Naive thymus-derived CD4-positive, alpha-beta T cell (primary cell): ENCODE measurements around the gene CTNNA3. TPM values are rescaled to one million over a fixed set of nuclear protein-coding genes. Genes with fewer than 3 reads are reported as not detected.

Experiments
- ATAC-seq: fragments of 150-1000 bp; cut with Tn5 transposase; 2 replicates; pipeline ENCODE4 v1.10.0; 2021; ENCODE audit warnings: mild to moderate bottlenecking, moderate library complexity
- CTCF ChIA-PET: fragments of 350-600 bp; sonication (Branson Sonifier 250); formaldehyde crosslinking; loops from one replicate; lab custom pipeline; 2021; ENCODE audit warnings: antibody characterized with exemption; lab: Charles Lee
- POLR2A ChIA-PET: fragments of 350-600 bp; sonication (Branson Sonifier 250); formaldehyde crosslinking; loops from one replicate; lab custom pipeline; 2021; ENCODE audit warnings: antibody characterized with exemption, inconsistent platforms; lab: Charles Lee
- DNase-seq, 9 donors: peaks; one replicate each; pipeline versions ENCODE4 v3.0.0 to v3.0.0-alpha.2; 2020 to 2022; ENCODE audit warnings: mixed read lengths in 1 of 9
- H3K27ac ChIP-seq: one replicate; pipeline ENCODE4 v1.7.0; 2013; ENCODE audit warnings: mild to moderate bottlenecking, low read depth, low read length, moderate library complexity
- H3K27me3 ChIP-seq, 2 donors: one replicate each; pipeline ENCODE4 v1.7.0; 2013; ENCODE audit warnings: low read length in 2 of 2, mild to moderate bottlenecking in 2 of 2, moderate library complexity in 2 of 2; ENCODE audit not compliant: control insufficient read depth in 2 of 2, insufficient read depth in 2 of 2
- H3K36me3 ChIP-seq, 3 experiments: 1 replicate in 2 of 3; 2 replicates in 1 of 3; pipeline ENCODE4 v1.7.0; 2013; ENCODE audit warnings: low read length in 3 of 3, mild to moderate bottlenecking in 3 of 3, moderate library complexity in 1 of 3; ENCODE audit not compliant: insufficient read depth in 3 of 3, control insufficient read depth in 2 of 3
- H3K4me1 ChIP-seq, 2 donors: one replicate each; pipeline ENCODE4 v1.7.0; 2013; ENCODE audit warnings: low read length in 2 of 2, mild to moderate bottlenecking in 2 of 2, moderate library complexity in 1 of 2; ENCODE audit not compliant: control insufficient read depth in 2 of 2, insufficient read depth in 2 of 2
- H3K4me3 ChIP-seq: 2 replicates; pipeline ENCODE4 v1.7.0; 2013; ENCODE audit warnings: mild to moderate bottlenecking, low read length
- H3K9me3 ChIP-seq, 3 experiments: 1 replicate in 2 of 3; 2 replicates in 1 of 3; pipeline ENCODE4 v1.7.0; 2013; ENCODE audit warnings: low read length in 3 of 3; ENCODE audit not compliant: control insufficient read depth in 2 of 3
- H3K27ac Mint-ChIP-seq, 9 donors: one replicate each; pipeline ENCODE4 v1.8.0; 2020 to 2022; ENCODE audit warnings: mixed read lengths in 9 of 9, mild to moderate bottlenecking in 8 of 9, moderate library complexity in 5 of 9, inconsistent platforms in 2 of 9
- H3K27me3 Mint-ChIP-seq, 5 donors: one replicate each; pipeline ENCODE4 v1.8.0; 2021 to 2022; ENCODE audit warnings: mixed read lengths in 5 of 5, mild to moderate bottlenecking in 1 of 5
- H3K36me3 Mint-ChIP-seq, 5 donors: one replicate each; pipeline ENCODE4 v1.8.0; 2020 to 2022; ENCODE audit warnings: mixed read lengths in 5 of 5, mild to moderate bottlenecking in 3 of 5, inconsistent platforms in 1 of 5
- H3K4me1 Mint-ChIP-seq, 7 donors: one replicate each; pipeline ENCODE4 v1.8.0; 2020 to 2022; ENCODE audit warnings: mixed read lengths in 7 of 7, mild to moderate bottlenecking in 3 of 7, inconsistent platforms in 1 of 7
- H3K4me3 Mint-ChIP-seq, 10 donors: one replicate each; pipeline ENCODE4 v1.8.0; 2020 to 2022; ENCODE audit warnings: mild to moderate bottlenecking in 10 of 10, mixed read lengths in 10 of 10, moderate library complexity in 6 of 10, inconsistent platforms in 2 of 10
- H3K9me3 Mint-ChIP-seq, 11 donors: one replicate each; pipeline ENCODE4 v1.8.0; 2020 to 2022; ENCODE audit warnings: mixed read lengths in 11 of 11, mild to moderate bottlenecking in 4 of 11, inconsistent platforms in 1 of 11, moderate library complexity in 1 of 11
- intact Hi-C, 2 donors: fragments of 100-400 bp; cut with micrococcal nuclease; formaldehyde crosslinking; loops; one replicate each; pipeline ENCODE4 v1.15.1; 2023
- polyA plus RNA-seq, 2 donors: library from polyadenylated mRNA; unstranded; fragments of 300-500 nt; fragmentation: Illumina TruSeq; gene quantifications; one replicate each; pipeline ENCODE4 v1.2.3, GENCODE V29; 2021
- total RNA-seq, 6 experiments: library from RNA in 5 of 6; stranded (reverse) in 5 of 6; gene quantifications; 1 replicate in 5 of 6; 2 replicates in 1 of 6; pipeline ENCODE4 v1.2.3 and lab custom pipeline; 2021 to 2026

Gene CTNNA3
- total and polyA plus RNA-seq, 7 experiments from 2014 or later: 0.43 to 0.84 (median 0.71) TPM; not detected in 2

- Histone ChIP-seq H3K27me3 (no peaks in the 10 kb centered on the region), H3K4me1 (no peaks in the 10 kb centered on the region), H3K9me3 (no peaks in the 10 kb centered on the region), H3K4me3 (no peak overlapping the region), H3K36me3 (no peaks in the 10 kb centered on the region), H3K27ac (no peak overlapping the region)
- Mint-ChIP-seq H3K4me1 (no peaks in the 10 kb centered on the region), H3K4me3 (no peak overlapping the region), H3K36me3 (no peaks in the 10 kb centered on the region), H3K27ac (no peak overlapping the region), H3K9me3 (peaks cover 0 to 7% (median 0%) of the 10 kb centered on the region in 11 donors), H3K27me3 (no peaks in the 10 kb centered on the region)
- ATAC-seq: no peak
- DNase-seq: no peak
- intact Hi-C loops: no loop called here
- CTCF ChIA-PET: no interaction called here
- POLR2A ChIA-PET: no interaction called here
These were observed 1593.2 kb downstream of the CTNNA3 start for GRCh38 chr10:66102756-66103155.

GRCh38 chr10:66098595-66099480, 1597.2 kb downstream of the CTNNA3 start:
- H3K4me3 Mint-ChIP-seq: no peak overlapping the region
- Histone ChIP-seq H3K27ac (no peak overlapping the region), H3K4me3 (no peak overlapping the region), H3K9me3 (no peaks in the 10 kb centered on the region), H3K36me3 (no peaks in the 10 kb centered on the region), H3K4me1 (no peaks in the 10 kb centered on the region), H3K27me3 (no peaks in the 10 kb centered on the region)
- POLR2A ChIA-PET: no interaction called here
- DNase-seq: no peak
- no peaks in the 10 kb centered on the region for H3K27me3 Mint-ChIP-seq
- H3K9me3 Mint-ChIP-seq: peaks cover 0 to 7% (median 0%) of the 10 kb centered on the region in 11 donors
- no peak for ATAC-seq
- H3K27ac Mint-ChIP-seq: no peak overlapping the region
- no peaks in the 10 kb centered on the region for H3K36me3 Mint-ChIP-seq
- intact Hi-C loops: no loop called here
- CTCF ChIA-PET: no interaction called here
- no peaks in the 10 kb centered on the region for H3K4me1 Mint-ChIP-seq

- no peak for ATAC-seq
- Mint-ChIP-seq H3K27ac (no peak overlapping the region), H3K27me3 (no peaks in the 10 kb centered on the region), H3K4me1 (no peaks in the 10 kb centered on the region), H3K9me3 (peaks cover 0 to 12% (median 0%) of the 10 kb centered on the region in 11 donors), H3K36me3 (no peaks in the 10 kb centered on the region), H3K4me3 (no peak overlapping the region)
- no peak overlapping the region for H3K27ac ChIP-seq
- intact Hi-C loops: no loop called here
- CTCF ChIA-PET: no interaction called here
- no peaks in the 10 kb centered on the region for H3K9me3 ChIP-seq
- no peaks in the 10 kb centered on the region for H3K36me3 ChIP-seq
- H3K4me3 ChIP-seq: no peak overlapping the region
- POLR2A ChIA-PET: no interaction called here
- H3K27me3 ChIP-seq: no peaks in the 10 kb centered on the region
- DNase-seq: no peak
- no peaks in the 10 kb centered on the region for H3K4me1 ChIP-seq
These were observed 1600.4 kb downstream of the CTNNA3 start for GRCh38 chr10:66095610-66096009.

GRCh38 chr10:66085906-66086305, 1610.1 kb downstream of the CTNNA3 start:
- no peaks in the 10 kb centered on the region for H3K36me3 ChIP-seq
- ATAC-seq (no peak), DNase-seq (no peak)
- H3K27me3 Mint-ChIP-seq: no peaks in the 10 kb centered on the region
- peaks cover 0 to 8% (median 0%) of the 10 kb centered on the region in 11 donors for H3K9me3 Mint-ChIP-seq
- ChIA-PET CTCF (no interaction called here), POLR2A (no interaction called here)
- no peak overlapping the region for H3K4me3 Mint-ChIP-seq
- no peaks in the 10 kb centered on the region for H3K4me1 Mint-ChIP-seq
- no peaks in the 10 kb centered on the region for H3K36me3 Mint-ChIP-seq
- H3K4me1 ChIP-seq: no peaks in the 10 kb centered on the region
- no peak overlapping the region for H3K27ac Mint-ChIP-seq
- no peak overlapping the region for H3K4me3 ChIP-seq
- H3K27ac ChIP-seq: no peak overlapping the region
- H3K27me3 ChIP-seq: no peaks in the 10 kb centered on the region
- intact Hi-C loops: no loop called here
- H3K9me3 ChIP-seq: no peaks in the 10 kb centered on the region

GRCh38 chr10:66071907-66072306, 1624.1 kb downstream of the CTNNA3 start:
- ChIA-PET CTCF (no interaction called here), POLR2A (no interaction called here)
- no peaks in the 10 kb centered on the region for H3K27me3 ChIP-seq
- H3K9me3 ChIP-seq: no peaks in the 10 kb centered on the region
- no peaks in the 10 kb centered on the region for H3K36me3 ChIP-seq
- H3K4me3 ChIP-seq: no peak overlapping the region
- Mint-ChIP-seq H3K9me3 (peaks cover 0 to 6% (median 0%) of the 10 kb centered on the region in 11 donors), H3K4me3 (no peak overlapping the region), H3K36me3 (no peaks in the 10 kb centered on the region), H3K27ac (no peak overlapping the region), H3K4me1 (no peaks in the 10 kb centered on the region), H3K27me3 (no peaks in the 10 kb centered on the region)
- DNase-seq (no peak), ATAC-seq (no peak)
- no peak overlapping the region for H3K27ac ChIP-seq
- no peaks in the 10 kb centered on the region for H3K4me1 ChIP-seq
- intact Hi-C loops: no loop called here

- H3K27ac Mint-ChIP-seq: no peak overlapping the region
- H3K4me3 ChIP-seq: no peak overlapping the region
- H3K4me3 Mint-ChIP-seq: no peak overlapping the region
- H3K27me3 ChIP-seq: no peaks in the 10 kb centered on the region
- H3K9me3 Mint-ChIP-seq: peaks cover 0 to 10% (median 3%) of the 10 kb centered on the region in 11 donors
- no peaks in the 10 kb centered on the region for H3K36me3 ChIP-seq
- ChIA-PET POLR2A (no interaction called here), CTCF (no interaction called here)
- no peak for DNase-seq
- intact Hi-C loops: no loop called here
- no peaks in the 10 kb centered on the region for H3K4me1 ChIP-seq
- no peaks in the 10 kb centered on the region for H3K36me3 Mint-ChIP-seq
- H3K4me1 Mint-ChIP-seq: no peaks in the 10 kb centered on the region
- no peaks in the 10 kb centered on the region for H3K9me3 ChIP-seq
- no peaks in the 10 kb centered on the region for H3K27me3 Mint-ChIP-seq
- no peak for ATAC-seq
- H3K27ac ChIP-seq: no peak overlapping the region
These were observed 1637.4 kb downstream of the CTNNA3 start for GRCh38 chr10:66058594-66058993.

- Mint-ChIP-seq H3K9me3 (peaks cover 4 to 26% (median 11%) of the 10 kb centered on the region in 11 donors), H3K27ac (no peak overlapping the region), H3K27me3 (no peaks in the 10 kb centered on the region), H3K4me1 (no peaks in the 10 kb centered on the region), H3K4me3 (no peak overlapping the region), H3K36me3 (peaks cover 0 to 4% (median 0%) of the 10 kb centered on the region in 5 donors)
- no peaks in the 10 kb centered on the region for H3K27me3 ChIP-seq
- ChIA-PET CTCF (no interaction called here), POLR2A (no interaction called here)
- no peak for DNase-seq
- no peak for ATAC-seq
- intact Hi-C loops: no loop called here
- no peaks in the 10 kb centered on the region for H3K36me3 ChIP-seq
- no peak overlapping the region for H3K27ac ChIP-seq
- H3K4me1 ChIP-seq: no peaks in the 10 kb centered on the region
- H3K4me3 ChIP-seq: no peak overlapping the region
- H3K9me3 ChIP-seq: no peaks in the 10 kb centered on the region
These were observed 1646.7 kb downstream of the CTNNA3 start for GRCh38 chr10:66049335-66049734.
